GM12864 (cell line): ENCODE data around the gene ZNF470.

ENCODE experiments used
- DNase-seq: peaks from one replicate; pipeline ENCODE4 v3.0.0-alpha.2; 2011; ENCODE audit warnings: low read depth
- H3K4me3 ChIP-seq: 2 replicates; pipeline ENCODE4 v1.5.1; 2011; ENCODE audit warnings: mild to moderate bottlenecking, low read depth, low read length, control low read depth
- CTCF ChIP-seq: IDR thresholded peaks from 2 replicates; pipeline ENCODE4 v1.5.1; 2011; ENCODE audit warnings: low read depth, mild to moderate bottlenecking, moderate library complexity, low read length, control low read depth, inconsistent platforms; ENCODE audit errors: missing control alignments

ZNF470 gene

GRCh38 chr19:56567274-56568120, at the start of gene ZNF470:
Gene ZNF470, plus strand, starts transcription at chr19:56567468. Its CDS starts 2,844 bp downstream, at chr19:56570312.
- peak within 1 kb of the TSS; percentile 93 for H3K4me3 ChIP-seq
- no peak for TF ChIP-seq CTCF
- peak; percentile 74 for DNase-seq

GRCh38 chr19:56525214-56525860, 41.9 kb upstream of the ZNF470 start:
- no peak for DNase-seq
- no peak for TF ChIP-seq CTCF
- H3K4me3 ChIP-seq = no peak overlapping the region

- no peak overlapping the region for H3K4me3 ChIP-seq
- no peak for TF ChIP-seq CTCF
- DNase-seq = no peak
Observed at GRCh38 chr19:56537442-56537841, 29.8 kb upstream of the ZNF470 start.

- TF ChIP-seq CTCF = no peak
- no peak for DNase-seq
- H3K4me3 ChIP-seq = no peak overlapping the region
Observed at GRCh38 chr19:56538254-56538760, 29.0 kb upstream of the ZNF470 start.

GRCh38 chr19:56538761-56539263, 28.5 kb upstream of the ZNF470 start, which contains the start of gene ZFP28:
Gene ZFP28, plus strand, starts transcription at chr19:56538948. Its CDS starts 71 bp downstream, at chr19:56539019.
- H3K4me3 ChIP-seq = no peak within 1 kb of the TSS
- TF ChIP-seq CTCF = no peak
- DNase-seq = no peak

GRCh38 chr19:56543776-56544175, 23.5 kb upstream of the ZNF470 start:
- H3K4me3 ChIP-seq = no peak overlapping the region
- TF ChIP-seq CTCF = no peak
- DNase-seq = no peak
